ENCODE data around the gene HOXD4. TPM values are rescaled to one million over a fixed set of nuclear protein-coding genes. Genes with fewer than 3 reads are reported as not detected.
A peak's percentile ranks its signal among the peaks of the same experiment; 100 is the strongest.

Gene HOXD4
- total RNA-seq, 1 donor from 2014 or later: 1.3 TPM

- H3K9me3 Mint-ChIP-seq: no peaks in the 10 kb centered on the region
These were observed 16.3 kb upstream of the HOXD4 start for GRCh38 chr2:176135035-176135440.

GRCh38 chr2:176136374-176137251, 14.7 kb upstream of the HOXD4 start:
- Mint-ChIP-seq H3K36me3 (ENCODE audit: low read depth) (no peaks in the 10 kb centered on the region), H3K27me3 (ENCODE audit: low read depth) (peaks cover 99% of the 10 kb centered on the region), H3K27ac (ENCODE audit: unreplicated experiment) (no peak overlapping the region), H3K4me1 (peaks cover 8% of the 10 kb centered on the region), H3K9me3 (no peaks in the 10 kb centered on the region), H3K4me3 (peak overlapping the region; percentile 83)
- TF ChIP-seq CTCF (conservative IDR thresholded peaks at IDR 0.05): no peak
- DNase-seq (ENCODE audit: low read depth, low spot score): no peak

More at GRCh38 chr2:176135035-176135440, 16.3 kb upstream of the HOXD4 start:
- H3K27ac Mint-ChIP-seq (ENCODE audit: unreplicated experiment): no peak overlapping the region
- H3K27me3 Mint-ChIP-seq (ENCODE audit: low read depth): peaks cover 94% of the 10 kb centered on the region
- no peak for DNase-seq (ENCODE audit: low read depth, low spot score)
- H3K36me3 Mint-ChIP-seq (ENCODE audit: low read depth): no peaks in the 10 kb centered on the region
- H3K4me3 Mint-ChIP-seq: peak overlapping the region; percentile 14
- TF ChIP-seq CTCF (conservative IDR thresholded peaks at IDR 0.05): no peak
- peaks cover 11% of the 10 kb centered on the region for H3K4me1 Mint-ChIP-seq

- H3K4me3 Mint-ChIP-seq: peak overlapping the region; percentile 74
These were observed 14.1 kb upstream of the HOXD4 start for GRCh38 chr2:176137252-176137580.

GRCh38 chr2:176137906-176138305, 13.4 kb upstream of the HOXD4 start:
- Mint-ChIP-seq H3K36me3 (ENCODE audit: low read depth) (no peaks in the 10 kb centered on the region), H3K4me1 (peaks cover 4% of the 10 kb centered on the region), H3K27me3 (ENCODE audit: low read depth) (peaks cover 99% of the 10 kb centered on the region), H3K27ac (ENCODE audit: unreplicated experiment) (no peak overlapping the region), H3K4me3 (peak overlapping the region; percentile 74), H3K9me3 (no peaks in the 10 kb centered on the region)
- no peak for TF ChIP-seq CTCF (conservative IDR thresholded peaks at IDR 0.05)
- no peak for DNase-seq (ENCODE audit: low read depth, low spot score)

More at GRCh38 chr2:176137252-176137580, 14.1 kb upstream of the HOXD4 start:
- Mint-ChIP-seq H3K27ac (ENCODE audit: unreplicated experiment) (no peak overlapping the region), H3K36me3 (ENCODE audit: low read depth) (no peaks in the 10 kb centered on the region), H3K27me3 (ENCODE audit: low read depth) (peaks cover 99% of the 10 kb centered on the region), H3K9me3 (no peaks in the 10 kb centered on the region), H3K4me1 (peaks cover 7% of the 10 kb centered on the region)
- DNase-seq (ENCODE audit: low read depth, low spot score): no peak
- no peak for TF ChIP-seq CTCF (conservative IDR thresholded peaks at IDR 0.05)

- Mint-ChIP-seq H3K4me1 (peaks cover 4% of the 10 kb centered on the region), H3K36me3 (ENCODE audit: low read depth) (no peaks in the 10 kb centered on the region), H3K27ac (ENCODE audit: unreplicated experiment) (no peak overlapping the region), H3K9me3 (no peaks in the 10 kb centered on the region), H3K4me3 (peak overlapping the region; percentile 9), H3K27me3 (ENCODE audit: low read depth) (peaks cover 99% of the 10 kb centered on the region)
- no peak for TF ChIP-seq CTCF (conservative IDR thresholded peaks at IDR 0.05)
- DNase-seq (ENCODE audit: low read depth, low spot score): no peak
These were observed 12.8 kb upstream of the HOXD4 start for GRCh38 chr2:176138526-176138922.

Measured in neural crest cell (in vitro differentiated cells).